Erythroblast (primary cell): ENCODE measurements around the gene IL4R.

Experiments used
- GATA1 ChIP-seq: IDR thresholded peaks from 2 replicates; pipeline ENCODE4 v1.6.1; 2011; ENCODE audit warnings: low read depth, mild to moderate bottlenecking, control low read depth, low read length, moderate library complexity
- POLR2A ChIP-seq: IDR thresholded peaks from 2 replicates; pipeline ENCODE4 v1.6.1; 2011; ENCODE audit warnings: mild to moderate bottlenecking, low read length

GRCh38 chr16:27363246-27363632 is 49.5 kb downstream of the IL4R start:
- TF ChIP-seq POLR2A (no peak), GATA1 (no peak)
